LNCAP (cell line): ENCODE data around the gene CAPZA1.

Source experiments
- TF ChIP-seq, protein P1 (sequence below): fragments of 450-650 bp; IDR thresholded peaks from 2 replicates; pipeline ENCODE4 v1.5.1; 2017; ENCODE audit warnings: mild to moderate bottlenecking

Gene CAPZA1

GRCh38 chr1:112594208-112594876 lies 25.3 kb upstream of the CAPZA1 start:
- TF ChIP-seq, protein P1, sequence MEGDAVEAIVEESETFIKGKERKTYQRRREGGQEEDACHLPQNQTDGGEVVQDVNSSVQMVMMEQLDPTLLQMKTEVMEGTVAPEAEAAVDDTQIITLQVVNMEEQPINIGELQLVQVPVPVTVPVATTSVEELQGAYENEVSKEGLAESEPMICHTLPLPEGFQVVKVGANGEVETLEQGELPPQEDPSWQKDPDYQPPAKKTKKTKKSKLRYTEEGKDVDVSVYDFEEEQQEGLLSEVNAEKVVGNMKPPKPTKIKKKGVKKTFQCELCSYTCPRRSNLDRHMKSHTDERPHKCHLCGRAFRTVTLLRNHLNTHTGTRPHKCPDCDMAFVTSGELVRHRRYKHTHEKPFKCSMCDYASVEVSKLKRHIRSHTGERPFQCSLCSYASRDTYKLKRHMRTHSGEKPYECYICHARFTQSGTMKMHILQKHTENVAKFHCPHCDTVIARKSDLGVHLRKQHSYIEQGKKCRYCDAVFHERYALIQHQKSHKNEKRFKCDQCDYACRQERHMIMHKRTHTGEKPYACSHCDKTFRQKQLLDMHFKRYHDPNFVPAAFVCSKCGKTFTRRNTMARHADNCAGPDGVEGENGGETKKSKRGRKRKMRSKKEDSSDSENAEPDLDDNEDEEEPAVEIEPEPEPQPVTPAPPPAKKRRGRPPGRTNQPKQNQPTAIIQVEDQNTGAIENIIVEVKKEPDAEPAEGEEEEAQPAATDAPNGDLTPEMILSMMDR, result no peak

DNA sequence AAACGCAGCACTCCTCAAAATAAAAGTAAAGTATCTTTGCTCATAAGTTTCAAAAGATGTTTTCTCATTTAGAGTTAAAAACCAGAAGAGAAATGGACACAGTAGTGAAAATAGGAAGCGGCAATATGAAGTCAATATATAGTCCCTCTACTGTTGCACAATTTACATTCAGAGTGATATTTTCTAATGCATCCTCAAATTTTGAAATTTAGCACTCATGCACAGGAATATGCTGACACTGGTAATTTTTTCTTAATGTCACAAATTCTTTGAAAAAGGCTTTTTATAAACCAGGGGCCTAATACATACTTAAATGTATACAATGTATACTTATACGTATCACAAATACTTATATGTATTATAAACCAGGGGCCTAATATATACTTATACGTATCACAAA lies 20.2 kb upstream of the CAPZA1 start:
- TF ChIP-seq, protein P1, result no peak

GRCh38 chr1:112603012-112603411 lies 16.6 kb upstream of the CAPZA1 start:
- TF ChIP-seq, protein P1, result no peak

GRCh38 chr1:112603541-112603940 lies 16.1 kb upstream of the CAPZA1 start:
- TF ChIP-seq, protein P1, result no peak

GRCh38 chr1:112605633-112606327 lies 13.9 kb upstream of the CAPZA1 start:
- TF ChIP-seq, protein P1, result no peak

DNA sequence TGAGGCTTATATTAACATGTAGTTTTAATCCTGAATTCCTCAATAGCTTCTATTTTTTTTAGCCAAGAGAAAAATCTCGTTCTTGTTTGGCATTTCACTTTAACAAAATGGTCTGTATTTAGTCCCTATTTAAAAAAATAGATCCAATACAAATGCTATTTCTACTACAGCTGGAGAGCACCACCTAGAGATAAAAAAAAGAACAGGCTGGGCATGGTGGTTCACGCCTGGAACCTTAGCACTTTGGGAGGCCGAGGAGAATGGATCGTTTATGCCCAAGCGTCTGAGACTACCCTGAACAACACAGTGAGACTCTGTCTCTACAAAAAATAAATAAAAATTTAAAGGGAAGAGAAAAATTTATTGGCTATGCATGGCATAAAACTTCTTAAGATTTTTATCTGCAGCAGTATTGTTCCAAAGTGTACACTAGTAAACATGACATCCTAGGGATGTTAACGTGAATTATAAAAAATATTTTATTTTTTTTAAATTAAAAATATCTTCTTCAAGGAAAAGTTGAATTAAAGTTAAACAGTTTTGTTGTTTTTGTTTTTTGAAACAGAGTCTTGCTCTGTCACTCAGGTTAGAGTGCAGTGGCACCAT lies 5.1 kb upstream of the CAPZA1 start:
- TF ChIP-seq, protein P1, result peak; percentile 75

- TF ChIP-seq, protein P1, result no peak
Measured at GRCh38 chr1:112618114-112618720, 1.4 kb upstream of the CAPZA1 start.
